ENCODE data around the gene ZYG11B.
A peak's percentile ranks its signal among the peaks of the same experiment; 100 is the strongest.
"Not testable (repeated sequence)": the region's sequence is repeated elsewhere in the genome, so short reads cannot be mapped to it uniquely, and the experiment has no call there.

ZYG11B gene

DNA sequence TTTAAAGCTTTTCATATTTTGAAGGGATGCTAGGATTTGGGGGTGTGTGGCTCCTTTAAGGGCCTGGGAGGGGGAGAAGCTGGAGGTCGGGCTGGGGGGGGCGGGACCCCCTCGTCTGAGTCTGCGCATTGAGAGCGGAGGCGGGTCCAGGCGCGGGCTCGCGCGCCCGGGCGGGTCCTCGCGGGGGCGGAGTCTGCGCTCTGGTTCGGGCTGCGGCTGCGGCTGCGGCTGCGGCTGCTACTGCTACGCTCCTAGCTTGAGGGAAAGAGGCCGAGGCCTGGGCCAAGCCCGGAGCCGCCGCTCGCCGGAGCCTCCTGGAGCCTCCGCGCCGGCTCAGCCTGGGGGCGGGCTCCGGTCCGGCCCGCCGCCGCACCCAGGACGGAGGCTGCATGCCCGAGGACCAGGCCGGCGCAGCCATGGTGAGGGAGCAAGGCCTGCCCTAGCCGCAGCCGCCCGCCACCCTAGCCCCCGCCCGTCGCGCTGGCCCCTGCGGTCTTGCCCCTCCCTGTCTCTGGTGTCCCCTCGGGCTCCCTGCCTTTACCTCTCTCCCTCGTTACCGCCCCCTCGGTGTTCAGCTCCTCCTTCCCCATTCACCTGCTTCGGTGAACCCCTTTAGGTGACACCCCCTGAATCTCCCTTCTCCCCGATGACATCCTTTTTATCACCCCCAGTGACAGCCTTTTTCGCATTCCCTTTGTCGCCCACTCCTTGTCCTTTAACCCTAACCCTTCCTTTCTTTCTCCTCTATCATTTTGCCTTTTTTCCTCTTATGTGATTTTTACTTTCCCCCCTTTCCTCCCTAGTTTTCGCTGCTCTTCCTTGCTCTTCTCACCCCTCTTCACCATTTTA lies at the start of gene ZYG11B:
Gene ZYG11B, plus strand, starts transcription at position 189 of the 849 bp plus-strand sequence. Its CDS starts 201 bp downstream, at position 390.
- peak; percentile 86 for DNase-seq (ENCODE audit: low read depth, low spot score)

- no peak for DNase-seq (ENCODE audit: low read depth, low spot score)
Observed at GRCh38 chr1:52677076-52677806, 49.0 kb upstream of the ZYG11B start.

DNA sequence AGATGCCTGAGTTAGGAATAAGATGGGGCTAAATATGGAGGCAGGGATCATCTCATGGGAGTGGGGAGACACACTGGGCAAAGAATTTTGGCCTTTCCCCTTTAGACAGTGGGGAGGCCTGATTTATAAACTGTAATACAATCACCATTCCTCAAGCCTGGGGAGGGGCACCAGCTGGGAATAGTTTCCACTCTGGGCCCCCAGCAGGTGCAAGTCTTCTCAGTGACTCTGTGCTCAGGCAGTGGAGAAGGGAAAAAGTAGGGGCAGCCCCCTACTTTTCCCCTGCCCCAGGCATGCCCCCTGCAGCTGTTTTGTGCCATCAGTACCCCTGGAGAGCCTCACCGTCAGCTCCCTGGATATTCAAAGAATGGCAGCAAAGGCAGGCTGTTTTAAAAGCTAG lies 47.2 kb upstream of the ZYG11B start:
- no peak for DNase-seq (ENCODE audit: low read depth, low spot score)

DNA sequence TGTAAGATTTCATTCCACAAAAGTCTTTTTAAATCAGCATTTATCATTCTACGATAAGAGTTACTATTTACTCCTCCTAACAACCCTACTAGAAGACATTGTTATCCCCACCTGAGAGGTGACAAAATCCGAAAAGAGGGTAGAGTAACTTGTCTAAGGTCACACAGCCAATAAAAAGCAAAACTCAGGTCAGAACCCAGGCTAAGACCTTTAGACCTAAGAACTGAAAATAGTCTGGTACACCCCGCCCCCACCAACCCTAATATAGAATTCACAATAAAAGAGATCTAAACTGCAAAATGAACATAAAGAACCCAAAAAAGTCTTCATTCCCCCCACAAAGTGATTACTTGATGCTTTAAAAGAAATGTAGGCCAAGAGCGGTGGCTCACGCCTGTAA lies 46.8 kb upstream of the ZYG11B start:
- no peak for DNase-seq (ENCODE audit: low read depth, low spot score)

- DNase-seq (ENCODE audit: low read depth, low spot score), result no peak
Observed at GRCh38 chr1:52680353-52680752, 45.9 kb upstream of the ZYG11B start.

- no peak for DNase-seq (ENCODE audit: low read depth, low spot score)
Observed at GRCh38 chr1:52681136-52681535, 45.1 kb upstream of the ZYG11B start.

GRCh38 chr1:52683367-52683940 lies 42.8 kb upstream of the ZYG11B start:
- no peak for DNase-seq (ENCODE audit: low read depth, low spot score)

GRCh38 chr1:52684545-52684944 lies 41.7 kb upstream of the ZYG11B start:
- no peak for DNase-seq (ENCODE audit: low read depth, low spot score)

DNA sequence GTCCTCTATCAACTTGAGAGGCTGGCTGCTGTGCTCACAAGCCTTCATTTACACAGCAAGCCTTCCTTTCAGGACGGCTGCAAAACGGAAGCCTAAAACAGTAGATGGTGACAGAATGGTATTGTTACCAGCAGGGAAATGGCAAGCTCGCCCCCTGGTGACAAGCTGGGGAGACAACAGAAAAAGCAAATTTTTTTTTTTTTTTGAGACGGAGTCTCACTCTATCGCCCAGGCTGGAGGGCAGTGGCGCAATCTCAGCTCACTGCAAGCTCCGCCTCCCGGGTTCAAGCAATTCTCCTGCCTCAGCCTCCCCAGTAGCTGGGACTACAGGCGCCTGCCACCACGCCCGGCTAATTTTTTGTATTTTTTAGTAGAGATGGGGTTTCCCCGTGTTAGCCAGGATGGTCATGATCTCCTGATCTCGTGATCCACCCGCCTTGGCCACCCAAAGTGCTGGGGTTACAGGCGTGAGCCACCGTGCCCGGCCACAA lies 39.9 kb upstream of the ZYG11B start:
- peak; percentile 89 for DNase-seq (ENCODE audit: low read depth, low spot score)

GRCh38 chr1:52686830-52687229 lies 39.4 kb upstream of the ZYG11B start:
- DNase-seq (ENCODE audit: low read depth, low spot score), result no peak

DNA sequence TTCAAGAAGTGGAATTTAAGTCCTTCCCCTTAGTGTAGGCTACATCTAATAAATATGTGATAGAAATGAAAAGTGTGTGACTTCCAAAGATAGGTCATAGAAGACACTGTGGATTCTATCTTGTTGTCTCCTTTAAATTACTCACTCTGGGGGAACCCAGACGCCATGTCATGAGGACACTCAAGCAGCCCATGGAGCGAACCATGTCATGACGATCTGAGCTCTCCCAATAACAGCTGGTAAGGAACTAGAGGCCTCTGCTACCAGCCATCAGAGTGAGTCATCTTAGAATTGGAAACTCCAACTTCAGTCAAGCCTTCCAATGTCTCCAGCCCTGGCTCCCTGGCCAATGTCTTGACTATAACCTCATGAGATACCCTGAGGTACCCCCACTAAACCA lies 34.4 kb upstream of the ZYG11B start:
- no peak for DNase-seq (ENCODE audit: low read depth, low spot score)

GRCh38 chr1:52692697-52693096 lies 33.6 kb upstream of the ZYG11B start:
- DNase-seq (ENCODE audit: low read depth, low spot score), result no peak

DNA sequence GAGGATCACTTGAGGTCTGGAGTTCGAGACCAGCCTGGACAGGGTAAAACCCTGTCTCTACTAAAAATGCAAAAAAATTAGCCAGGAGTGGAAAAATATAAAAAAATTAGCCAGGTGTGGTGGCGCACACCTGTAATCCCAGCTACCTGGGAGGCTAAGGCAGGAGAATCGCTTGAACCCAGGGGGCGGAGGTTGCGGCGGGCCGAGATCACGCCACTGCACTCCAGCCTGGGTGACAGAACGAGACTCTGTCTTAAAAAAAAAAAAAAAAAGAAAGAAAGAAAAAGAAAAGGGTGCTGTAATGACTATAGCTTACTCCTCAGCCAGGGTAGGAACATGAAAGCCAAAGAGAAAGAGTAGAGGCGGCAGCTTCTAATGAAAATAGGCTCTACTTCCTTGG lies 32.9 kb upstream of the ZYG11B start:
- DNase-seq (ENCODE audit: low read depth, low spot score), result not testable (repeated sequence)

GRCh38 chr1:52693843-52694242 lies 32.4 kb upstream of the ZYG11B start:
- no peak for DNase-seq (ENCODE audit: low read depth, low spot score)

GRCh38 chr1:52695627-52696026 lies 30.6 kb upstream of the ZYG11B start:
- DNase-seq (ENCODE audit: low read depth, low spot score), result no peak

- peak; percentile 91 for DNase-seq (ENCODE audit: low read depth, low spot score)
Observed at GRCh38 chr1:52697795-52698674, 28.2 kb upstream of the ZYG11B start, which contains the start of gene COA7. TSS of gene COA7 (minus strand) at chr1:52698347. CDS start at chr1:52698326, 21 bp downstream.

DNA sequence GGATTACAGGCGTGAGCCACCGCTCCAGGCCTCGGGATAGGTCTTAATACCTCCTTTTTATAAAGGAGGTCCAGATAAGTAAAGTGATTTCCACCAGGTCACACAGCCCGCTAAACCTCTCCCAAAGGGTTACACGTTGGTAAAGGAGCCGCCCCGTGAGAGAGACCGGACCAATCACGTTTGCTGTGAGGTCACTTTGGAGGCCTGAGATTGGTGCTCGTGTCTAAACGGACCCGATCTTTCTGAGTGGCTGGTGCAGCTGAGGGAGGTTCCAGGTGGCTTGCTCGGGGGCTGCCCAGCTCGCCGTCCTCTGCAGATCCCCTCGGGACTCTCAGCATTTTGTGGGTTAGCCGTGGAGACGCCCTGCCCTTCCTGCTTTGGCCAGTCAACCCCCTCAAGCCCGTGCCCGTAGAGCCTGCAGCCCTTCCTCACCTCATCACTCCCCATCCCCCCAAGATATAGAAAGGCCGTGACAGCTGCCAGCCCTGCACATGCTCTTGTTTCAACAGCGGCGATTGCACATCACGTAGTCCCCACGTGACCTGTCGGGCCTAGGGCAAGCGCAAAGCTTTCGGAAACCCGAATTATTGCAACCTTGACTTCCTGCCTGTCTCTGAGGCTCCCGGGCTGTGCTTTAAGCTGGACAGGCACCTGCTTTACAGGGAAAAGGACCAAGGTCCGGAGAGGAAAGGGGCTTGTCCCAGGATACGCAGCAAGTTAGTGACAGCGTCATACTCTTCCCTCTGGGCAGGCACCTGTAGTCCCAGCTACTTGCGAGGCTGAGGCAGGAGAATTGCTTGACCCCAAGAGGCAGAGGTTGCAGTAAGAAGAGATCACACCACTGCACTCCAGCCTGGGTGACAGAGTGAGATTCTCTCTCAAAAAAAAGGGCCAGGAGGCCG lies 23.1 kb upstream of the ZYG11B start:
- peak; percentile 96 for DNase-seq (ENCODE audit: low read depth, low spot score)

DNA sequence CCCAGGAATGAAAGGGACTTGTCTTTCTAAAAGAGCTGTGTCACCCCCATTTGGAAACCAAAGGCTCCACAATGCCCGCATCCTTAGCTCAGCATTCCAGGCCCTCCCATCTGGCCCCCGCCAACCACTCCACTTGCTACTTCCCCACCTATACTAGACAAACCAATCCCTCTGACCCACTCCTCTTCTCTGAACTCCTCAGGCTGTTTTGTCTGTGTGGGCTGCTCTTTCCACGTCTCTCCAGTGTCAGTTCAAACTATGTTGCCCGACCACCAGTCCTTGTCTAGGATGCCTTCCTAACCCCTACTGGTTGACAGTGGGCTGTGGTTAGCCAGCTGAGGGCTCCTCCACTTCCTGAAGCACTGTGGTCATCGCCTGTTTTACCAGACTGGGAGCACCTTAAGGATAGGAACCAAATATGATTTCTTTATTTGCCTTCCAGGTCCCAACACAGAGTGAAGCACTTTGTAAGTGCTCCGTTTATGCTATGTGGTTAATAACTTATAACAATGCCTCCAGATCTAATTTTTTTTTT lies 20.1 kb upstream of the ZYG11B start:
- DNase-seq (ENCODE audit: low read depth, low spot score), result peak; percentile 42

DNA sequence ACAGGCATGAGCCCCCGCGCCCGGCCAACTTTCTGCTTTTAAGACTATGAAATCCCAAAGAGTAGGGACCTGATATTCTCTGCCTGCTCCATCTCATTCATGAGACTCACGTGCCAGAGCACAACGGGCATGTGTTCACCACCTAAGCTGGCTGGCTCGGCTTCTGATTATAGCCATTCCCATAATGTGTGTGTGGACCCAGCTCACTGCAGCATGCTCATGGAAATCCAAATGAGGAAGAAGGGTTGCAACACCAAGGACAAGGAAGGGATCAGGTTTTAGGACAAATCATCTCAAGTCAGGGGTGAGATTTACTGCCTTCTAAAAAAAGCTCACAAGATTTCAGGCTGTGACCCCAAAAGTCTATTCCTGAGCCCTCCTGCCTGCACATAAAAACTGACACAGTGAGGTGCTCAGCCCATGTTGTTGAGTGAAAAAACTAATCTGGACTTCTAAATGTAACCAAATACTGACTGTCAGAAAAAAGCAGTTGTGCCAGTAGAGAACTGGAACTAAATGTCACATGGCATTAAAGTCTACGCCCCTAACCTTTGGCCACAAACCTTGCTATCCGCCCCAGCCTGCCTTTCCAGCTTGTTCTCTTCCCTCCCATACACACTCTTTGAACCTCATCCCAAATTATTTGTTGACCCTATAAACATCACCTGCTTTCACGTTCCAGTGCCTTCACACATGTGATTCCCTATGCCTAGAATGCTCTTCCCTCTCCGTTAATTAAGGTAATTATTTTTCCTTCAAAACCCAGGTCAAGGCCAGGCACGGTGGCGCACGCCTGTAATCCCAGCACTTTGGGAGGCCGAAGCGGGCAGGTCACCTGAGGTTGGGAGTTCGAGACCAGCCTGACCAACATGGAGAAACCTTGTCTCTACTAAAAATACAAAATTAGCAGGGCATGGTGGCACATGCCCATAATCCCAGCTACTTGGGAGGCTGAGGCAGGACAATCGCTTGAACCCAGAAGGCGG lies 19.0 kb upstream of the ZYG11B start:
- DNase-seq (ENCODE audit: low read depth, low spot score), result peak; percentile 62
